ENCODE data around the gene LARP1.
"Not testable (repeated sequence)": the region's sequence is repeated elsewhere in the genome, so short reads cannot be mapped to it uniquely, and the experiment has no call there.

Gene LARP1

GRCh38 chr5:154834053-154834452 lies 78.9 kb downstream of the LARP1 start:
- Histone ChIP-seq H3K27ac (ENCODE audit: insufficient read depth, low read depth, low read length, poor library complexity, severe bottlenecking) (no peak overlapping the region), H3K27me3 (ENCODE audit: control insufficient read depth, insufficient read depth, low read length, poor library complexity, severe bottlenecking) (no peaks in the 10 kb centered on the region), H3K4me1 (ENCODE audit: control insufficient read depth, insufficient read depth, low read length) (no peaks in the 10 kb centered on the region), H3K9me3 (ENCODE audit: control insufficient read depth, low read length) (no peaks in the 10 kb centered on the region), H3K36me3 (ENCODE audit: control insufficient read depth, insufficient read depth, low read length) (no peaks in the 10 kb centered on the region), H3K4me3 (ENCODE audit: insufficient read depth, low read depth, low read length) (no peak overlapping the region)
- no CpG with 5 or more reads among the region's 1 CpG for WGBS, 2 experiments

GRCh38 chr5:154835701-154836052 lies 80.5 kb downstream of the LARP1 start:
- not testable (repeated sequence) for H3K27ac ChIP-seq (ENCODE audit: insufficient read depth, low read depth, low read length, poor library complexity, severe bottlenecking)

GRCh38 chr5:154836225-154836624 lies 81.0 kb downstream of the LARP1 start:
- no peaks in the 10 kb centered on the region for H3K36me3 ChIP-seq (ENCODE audit: control insufficient read depth, insufficient read depth, low read length)
- no peak overlapping the region for H3K27ac ChIP-seq (ENCODE audit: insufficient read depth, low read depth, low read length, poor library complexity, severe bottlenecking)
- H3K4me1 ChIP-seq (ENCODE audit: control insufficient read depth, insufficient read depth, low read length): no peaks in the 10 kb centered on the region
- no peak overlapping the region for H3K4me3 ChIP-seq (ENCODE audit: insufficient read depth, low read depth, low read length)
- H3K27me3 ChIP-seq (ENCODE audit: control insufficient read depth, insufficient read depth, low read length, poor library complexity, severe bottlenecking): no peaks in the 10 kb centered on the region
- WGBS, 2 experiments: 93 to 96% methylated on average over 6 of the region's 6 CpGs
- no peaks in the 10 kb centered on the region for H3K9me3 ChIP-seq (ENCODE audit: control insufficient read depth, low read length)

More at GRCh38 chr5:154835701-154836052, 80.5 kb downstream of the LARP1 start:
- not testable (repeated sequence) for H3K27me3 ChIP-seq (ENCODE audit: control insufficient read depth, insufficient read depth, low read length, poor library complexity, severe bottlenecking); H3K36me3 ChIP-seq (ENCODE audit: control insufficient read depth, insufficient read depth, low read length); H3K4me3 ChIP-seq (ENCODE audit: insufficient read depth, low read depth, low read length); H3K4me1 ChIP-seq (ENCODE audit: control insufficient read depth, insufficient read depth, low read length); H3K9me3 ChIP-seq (ENCODE audit: control insufficient read depth, low read length)
- WGBS, 2 experiments: 88 to 93% methylated on average over 9 of the region's 9 CpGs

GRCh38 chr5:154837009-154837901 lies 82.1 kb downstream of the LARP1 start:
- Histone ChIP-seq H3K4me1 (ENCODE audit: control insufficient read depth, insufficient read depth, low read length) (no peaks in the 10 kb centered on the region), H3K36me3 (ENCODE audit: control insufficient read depth, insufficient read depth, low read length) (no peaks in the 10 kb centered on the region), H3K27ac (ENCODE audit: insufficient read depth, low read depth, low read length, poor library complexity, severe bottlenecking) (no peak overlapping the region), H3K4me3 (ENCODE audit: insufficient read depth, low read depth, low read length) (no peak overlapping the region), H3K27me3 (ENCODE audit: control insufficient read depth, insufficient read depth, low read length, poor library complexity, severe bottlenecking) (no peaks in the 10 kb centered on the region), H3K9me3 (ENCODE audit: control insufficient read depth, low read length) (no peaks in the 10 kb centered on the region)
- 88 to 93% methylated on average over 6 of the region's 6 CpGs for WGBS, 2 experiments

- H3K27ac ChIP-seq (ENCODE audit: insufficient read depth, low read depth, low read length, poor library complexity, severe bottlenecking): no peak overlapping the region
- 92 to 93% methylated on average over 6 of the region's 6 CpGs for WGBS, 2 experiments
- no peaks in the 10 kb centered on the region for H3K36me3 ChIP-seq (ENCODE audit: control insufficient read depth, insufficient read depth, low read length)
- H3K27me3 ChIP-seq (ENCODE audit: control insufficient read depth, insufficient read depth, low read length, poor library complexity, severe bottlenecking): no peaks in the 10 kb centered on the region
- no peak overlapping the region for H3K4me3 ChIP-seq (ENCODE audit: insufficient read depth, low read depth, low read length)
- no peaks in the 10 kb centered on the region for H3K4me1 ChIP-seq (ENCODE audit: control insufficient read depth, insufficient read depth, low read length)
- H3K9me3 ChIP-seq (ENCODE audit: control insufficient read depth, low read length): no peaks in the 10 kb centered on the region
Observed at GRCh38 chr5:154840435-154841272, 85.5 kb downstream of the LARP1 start.

- no peak overlapping the region for H3K27ac ChIP-seq (ENCODE audit: insufficient read depth, low read depth, low read length, poor library complexity, severe bottlenecking)
- no peak overlapping the region for H3K4me3 ChIP-seq (ENCODE audit: insufficient read depth, low read depth, low read length)
- no peaks in the 10 kb centered on the region for H3K36me3 ChIP-seq (ENCODE audit: control insufficient read depth, insufficient read depth, low read length)
- no peaks in the 10 kb centered on the region for H3K27me3 ChIP-seq (ENCODE audit: control insufficient read depth, insufficient read depth, low read length, poor library complexity, severe bottlenecking)
- no peaks in the 10 kb centered on the region for H3K9me3 ChIP-seq (ENCODE audit: control insufficient read depth, low read length)
- no peaks in the 10 kb centered on the region for H3K4me1 ChIP-seq (ENCODE audit: control insufficient read depth, insufficient read depth, low read length)
Observed at GRCh38 chr5:154841273-154841661, 86.1 kb downstream of the LARP1 start.

- no peak overlapping the region for H3K27ac ChIP-seq (ENCODE audit: insufficient read depth, low read depth, low read length, poor library complexity, severe bottlenecking)
- H3K9me3 ChIP-seq (ENCODE audit: control insufficient read depth, low read length): no peaks in the 10 kb centered on the region
- H3K27me3 ChIP-seq (ENCODE audit: control insufficient read depth, insufficient read depth, low read length, poor library complexity, severe bottlenecking): no peaks in the 10 kb centered on the region
- no peaks in the 10 kb centered on the region for H3K4me1 ChIP-seq (ENCODE audit: control insufficient read depth, insufficient read depth, low read length)
- no peak overlapping the region for H3K4me3 ChIP-seq (ENCODE audit: insufficient read depth, low read depth, low read length)
- H3K36me3 ChIP-seq (ENCODE audit: control insufficient read depth, insufficient read depth, low read length): no peaks in the 10 kb centered on the region
- 87 to 92% methylated on average over 4 to 6 of the region's 6 CpGs for WGBS, 2 experiments
Observed at GRCh38 chr5:154842689-154843530, 87.7 kb downstream of the LARP1 start.

- H3K4me1 ChIP-seq (ENCODE audit: control insufficient read depth, insufficient read depth, low read length): no peaks in the 10 kb centered on the region
- 92 to 95% methylated on average over 5 of the region's 5 CpGs for WGBS, 2 experiments
Observed at GRCh38 chr5:154844809-154845208, 89.6 kb downstream of the LARP1 start.

GRCh38 chr5:154849264-154849785 lies 94.1 kb downstream of the LARP1 start:
- H3K27me3 ChIP-seq (ENCODE audit: control insufficient read depth, insufficient read depth, low read length, poor library complexity, severe bottlenecking): no peaks in the 10 kb centered on the region
- H3K9me3 ChIP-seq (ENCODE audit: control insufficient read depth, low read length): no peaks in the 10 kb centered on the region
- no peaks in the 10 kb centered on the region for H3K36me3 ChIP-seq (ENCODE audit: control insufficient read depth, insufficient read depth, low read length)
- peak overlapping the region; percentile 44 for H3K4me3 ChIP-seq (ENCODE audit: insufficient read depth, low read depth, low read length)
- WGBS, 2 experiments: 90 to 91% methylated on average over 5 to 6 of the region's 6 CpGs
- H3K27ac ChIP-seq (ENCODE audit: insufficient read depth, low read depth, low read length, poor library complexity, severe bottlenecking): no peak overlapping the region
- no peaks in the 10 kb centered on the region for H3K4me1 ChIP-seq (ENCODE audit: control insufficient read depth, insufficient read depth, low read length)

More at GRCh38 chr5:154844809-154845208, 89.6 kb downstream of the LARP1 start:
- Histone ChIP-seq H3K36me3 (ENCODE audit: control insufficient read depth, insufficient read depth, low read length) (no peaks in the 10 kb centered on the region), H3K9me3 (ENCODE audit: control insufficient read depth, low read length) (no peaks in the 10 kb centered on the region), H3K27ac (ENCODE audit: insufficient read depth, low read depth, low read length, poor library complexity, severe bottlenecking) (no peak overlapping the region), H3K4me3 (ENCODE audit: insufficient read depth, low read depth, low read length) (no peak overlapping the region), H3K27me3 (ENCODE audit: control insufficient read depth, insufficient read depth, low read length, poor library complexity, severe bottlenecking) (no peaks in the 10 kb centered on the region)
